ENCODE data around the gene CHN2. TPM values are rescaled to one million over a fixed set of nuclear protein-coding genes. Genes with fewer than 3 reads are reported as not detected.

Gene CHN2
- total and polyA plus RNA-seq, 8 donors, result 8.2 to 32.9 (median 24.0) TPM

- ATAC-seq (no peak), DNase-seq (no peak), FAIRE-seq (no peak)
- Histone ChIP-seq H3K9me3 (no peaks in the 10 kb centered on the region), H3K36me3 (peaks cover 0 to 11% (median 0%) of the 10 kb centered on the region in 3 donors), H3K27me3 (no peaks in the 10 kb centered on the region), H3K27ac (no peak overlapping the region), H3K4me1 (peaks cover 0 to 3% (median 3%) of the 10 kb centered on the region in 3 donors), H3K4me3 (no peak overlapping the region)
- no peak for TF ChIP-seq CTCF (IDR thresholded peaks at IDR 0.05)
- intact Hi-C loops (cut with DNase I), result no loop called here
- WGBS, 2 donors, result 90 to 97% methylated on average over 2 of the region's 2 CpGs
Measured at GRCh38 chr7:29502133-29502532, 307.6 kb downstream of the CHN2 start.

- Histone ChIP-seq H3K4me3 (no peak overlapping the region), H3K27me3 (no peaks in the 10 kb centered on the region), H3K36me3 (peaks cover 0 to 19% (median 5%) of the 10 kb centered on the region in 3 donors), H3K9me3 (no peaks in the 10 kb centered on the region), H3K27ac (no peak overlapping the region), H3K4me1 (no peaks in the 10 kb centered on the region)
- ATAC-seq (no peak), FAIRE-seq (no peak), DNase-seq (no peak)
- TF ChIP-seq CTCF (IDR thresholded peaks at IDR 0.05), result no peak
- 83 to 95% methylated on average over 4 of the region's 4 CpGs for WGBS, 2 donors
- intact Hi-C loops (cut with DNase I), result no loop called here
Measured at GRCh38 chr7:29505931-29506330, 311.4 kb downstream of the CHN2 start.

GRCh38 chr7:29508608-29509007 lies 314.0 kb downstream of the CHN2 start:
- no peaks in the 10 kb centered on the region for H3K27me3 ChIP-seq
- H3K27ac ChIP-seq, result no peak overlapping the region
- 64 to 75% methylated on average over 5 of the region's 5 CpGs for whole genome bisulfite sequencing, 2 donors
- DNase-seq (no peak), ATAC-seq (no peak), FAIRE-seq (no peak)
- H3K36me3 ChIP-seq, result peaks cover 0 to 29% (median 5%) of the 10 kb centered on the region in 3 donors
- no peaks in the 10 kb centered on the region for H3K9me3 ChIP-seq
- no peak for TF ChIP-seq CTCF (IDR thresholded peaks at IDR 0.05)
- intact Hi-C loops (cut with DNase I), result no loop called here
- H3K4me3 ChIP-seq, result no peak overlapping the region
- no peaks in the 10 kb centered on the region for H3K4me1 ChIP-seq

GRCh38 chr7:29510028-29510427 lies 315.5 kb downstream of the CHN2 start:
- 91 to 99% methylated on average over 4 of the region's 4 CpGs for WGBS, 2 donors
- Histone ChIP-seq H3K4me1 (no peaks in the 10 kb centered on the region), H3K36me3 (peaks cover 0 to 29% (median 5%) of the 10 kb centered on the region in 3 donors), H3K27me3 (no peaks in the 10 kb centered on the region), H3K4me3 (no peak overlapping the region), H3K9me3 (no peaks in the 10 kb centered on the region), H3K27ac (no peak overlapping the region)
- no peak for TF ChIP-seq CTCF (IDR thresholded peaks at IDR 0.05)
- ATAC-seq, result no peak
- FAIRE-seq, result no peak
- no peak for DNase-seq
- intact Hi-C loops (cut with DNase I), result no loop called here

GRCh38 chr7:29511337-29511736 lies 316.8 kb downstream of the CHN2 start:
- DNase-seq, result no peak
- FAIRE-seq, result no peak
- intact Hi-C loops (cut with DNase I), result no loop called here

More at GRCh38 chr7:29511337-29511736, 316.8 kb downstream of the CHN2 start:
- no peak for ATAC-seq
- Histone ChIP-seq H3K27ac (no peak overlapping the region), H3K27me3 (no peaks in the 10 kb centered on the region), H3K9me3 (no peaks in the 10 kb centered on the region), H3K36me3 (peaks cover 0 to 21% (median 5%) of the 10 kb centered on the region in 3 donors), H3K4me1 (no peaks in the 10 kb centered on the region), H3K4me3 (no peak overlapping the region)
- 39 to 53% methylated on average over 1 of the region's 1 CpG for WGBS, 2 donors
- no peak for TF ChIP-seq CTCF (IDR thresholded peaks at IDR 0.05)
